LNCAP (cell line): ENCODE results near the gene ARVCF.

ENCODE experiments used
- TF ChIP-seq, protein P1 (sequence below): fragments of 450-650 bp; IDR thresholded peaks from 2 replicates; pipeline ENCODE4 v1.5.1; 2017; ENCODE audit warnings: mild to moderate bottlenecking

Gene ARVCF

DNA sequence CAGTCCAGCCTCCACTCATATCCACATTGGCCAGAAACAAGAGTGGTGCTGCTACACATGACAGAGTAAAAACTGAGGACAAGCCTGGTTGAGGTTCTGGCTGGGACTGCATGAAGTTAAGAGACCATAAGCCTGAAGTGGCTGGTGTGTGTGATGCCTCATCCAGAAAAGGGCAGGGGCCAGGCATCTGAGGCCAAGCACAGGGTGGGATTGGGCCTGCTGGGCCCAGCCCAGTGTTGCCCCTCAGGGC is 25.3 kb downstream of the ARVCF start:
- TF ChIP-seq, protein P1, sequence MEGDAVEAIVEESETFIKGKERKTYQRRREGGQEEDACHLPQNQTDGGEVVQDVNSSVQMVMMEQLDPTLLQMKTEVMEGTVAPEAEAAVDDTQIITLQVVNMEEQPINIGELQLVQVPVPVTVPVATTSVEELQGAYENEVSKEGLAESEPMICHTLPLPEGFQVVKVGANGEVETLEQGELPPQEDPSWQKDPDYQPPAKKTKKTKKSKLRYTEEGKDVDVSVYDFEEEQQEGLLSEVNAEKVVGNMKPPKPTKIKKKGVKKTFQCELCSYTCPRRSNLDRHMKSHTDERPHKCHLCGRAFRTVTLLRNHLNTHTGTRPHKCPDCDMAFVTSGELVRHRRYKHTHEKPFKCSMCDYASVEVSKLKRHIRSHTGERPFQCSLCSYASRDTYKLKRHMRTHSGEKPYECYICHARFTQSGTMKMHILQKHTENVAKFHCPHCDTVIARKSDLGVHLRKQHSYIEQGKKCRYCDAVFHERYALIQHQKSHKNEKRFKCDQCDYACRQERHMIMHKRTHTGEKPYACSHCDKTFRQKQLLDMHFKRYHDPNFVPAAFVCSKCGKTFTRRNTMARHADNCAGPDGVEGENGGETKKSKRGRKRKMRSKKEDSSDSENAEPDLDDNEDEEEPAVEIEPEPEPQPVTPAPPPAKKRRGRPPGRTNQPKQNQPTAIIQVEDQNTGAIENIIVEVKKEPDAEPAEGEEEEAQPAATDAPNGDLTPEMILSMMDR, result no peak

DNA sequence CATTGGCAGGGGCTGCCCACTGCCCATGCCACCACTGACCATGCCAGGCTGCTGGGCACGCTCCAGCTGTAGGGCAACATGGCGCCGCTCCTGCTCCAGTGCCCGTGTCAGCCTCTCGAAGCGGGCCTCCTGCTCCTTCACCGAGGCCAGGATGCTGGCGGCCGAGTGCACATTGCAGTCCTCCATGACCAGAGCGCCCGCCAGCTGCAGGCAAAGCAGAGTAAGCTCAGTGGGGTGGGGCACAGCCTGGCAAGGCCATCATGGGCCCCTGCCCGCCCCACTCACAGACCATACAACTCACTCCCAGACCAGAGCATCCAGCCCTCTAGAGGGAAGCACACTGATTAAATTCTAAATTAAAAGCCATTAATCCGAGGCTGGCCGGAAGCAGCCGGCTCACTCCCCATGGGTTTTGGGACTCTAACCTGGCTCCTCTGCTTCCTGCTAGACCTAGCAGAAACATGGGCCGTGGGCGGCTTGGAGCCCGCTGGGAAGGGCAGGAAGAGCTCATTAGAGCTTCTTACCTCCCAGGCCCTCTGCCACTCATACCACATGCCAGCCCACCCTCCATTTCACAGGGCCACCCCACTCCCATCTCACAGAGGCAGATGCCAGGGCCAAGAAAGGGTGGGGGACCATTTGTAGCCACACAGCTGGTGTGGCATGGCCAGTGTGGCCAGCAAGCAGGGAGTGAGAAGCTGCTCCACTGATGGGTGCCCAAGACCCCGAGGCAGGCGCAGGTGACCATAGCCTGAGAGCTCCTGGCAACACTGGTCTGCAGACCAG is 25.8 kb downstream of the ARVCF start:
- TF ChIP-seq, protein P1, result no peak

- TF ChIP-seq, protein P1, result no peak
These were observed 26.4 kb downstream of the ARVCF start for GRCh38 chr22:19990188-19990587.

DNA sequence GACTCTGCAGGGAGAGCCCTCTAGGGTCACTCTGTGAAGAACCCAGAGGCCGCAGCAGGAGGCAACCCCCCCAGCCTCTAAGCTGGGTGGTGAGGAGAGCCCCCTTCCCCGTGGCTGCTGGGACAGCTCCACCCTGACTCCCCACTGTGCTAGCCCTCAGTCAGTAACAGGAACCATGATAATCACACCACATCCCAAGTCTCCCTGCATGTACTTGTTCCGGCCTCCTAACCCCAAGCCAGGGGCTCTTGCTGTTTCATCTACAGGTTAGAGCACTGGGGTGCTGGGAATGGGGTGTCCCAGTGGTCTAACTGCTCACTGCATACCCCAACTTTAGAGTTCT is 26.9 kb downstream of the ARVCF start:
- TF ChIP-seq, protein P1, result no peak

DNA sequence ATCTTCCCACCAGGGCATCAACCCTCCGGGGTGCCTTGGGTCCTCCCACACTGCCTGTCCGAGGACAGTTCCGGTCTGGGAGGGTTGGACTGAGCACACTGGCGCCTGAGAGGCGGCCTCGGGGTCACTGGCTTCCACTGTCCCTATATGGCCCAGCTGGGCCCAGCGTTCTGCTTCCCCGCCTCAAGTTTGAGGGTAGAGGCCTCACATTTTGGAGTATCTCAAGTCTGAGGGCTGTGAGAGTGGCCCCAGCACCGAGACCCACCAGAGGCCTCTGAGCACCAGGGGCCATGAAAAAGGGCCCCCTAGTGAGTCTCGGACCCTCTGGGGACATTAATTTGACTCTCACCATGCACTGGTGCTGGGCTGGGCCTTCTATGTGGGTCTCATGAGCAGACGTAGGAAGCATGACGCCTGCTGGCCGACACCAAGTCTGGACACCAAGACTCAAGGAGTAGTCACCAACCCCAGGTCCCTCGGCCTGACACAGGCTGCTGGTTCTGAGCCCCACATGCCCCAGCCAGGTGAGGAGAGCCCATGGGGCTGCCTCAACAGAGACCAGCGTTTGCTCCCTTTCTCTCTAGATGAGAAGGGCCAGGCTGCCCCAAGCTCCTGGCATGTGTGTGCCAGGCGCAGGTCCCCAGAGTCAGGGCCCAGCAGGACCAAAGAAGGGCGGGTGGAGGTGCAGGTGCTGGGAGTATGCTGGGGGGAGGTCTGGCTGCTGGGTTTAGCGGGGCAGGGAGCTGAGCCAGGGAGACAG is 27.5 kb downstream of the ARVCF start:
- TF ChIP-seq, protein P1, result no peak

GRCh38 chr22:19988331-19988808 is 28.3 kb downstream of the ARVCF start:
- TF ChIP-seq, protein P1, result no peak

- TF ChIP-seq, protein P1, result no peak
These were observed 29.0 kb downstream of the ARVCF start for GRCh38 chr22:19987394-19988306.
